HCT116 (cell line): ENCODE results near the gene NAB1. TPM values are rescaled to one million over a fixed set of nuclear protein-coding genes. Genes with fewer than 3 reads are reported as not detected.

Experiments used
- ATAC-seq: fragments of 200-7000 bp; cut with Tn5 transposase; 2 replicates; pipeline ENCODE4 v1.9.1; 2020; ENCODE audit warnings: mild to moderate bottlenecking, moderate library complexity
- BruUV-seq: library from RNA; stranded (reverse); fragments of 400-500 nt; replicated peaks from 2 replicates; lab custom pipeline; 2021; lab: Mats Ljungman, UMichigan
- CTCF ChIA-PET: fragments of 300-600 bp; sonication (Branson Sonifier 250); formaldehyde crosslinking; loops from one replicate; lab custom pipeline; 2021; ENCODE audit warnings: antibody characterized with exemption; lab: Charles Lee
- POLR2A ChIA-PET: fragments of 300-600, 350-600 bp; sonication (Branson Sonifier 250); formaldehyde crosslinking; loops from one replicate; lab custom pipeline; 2021; ENCODE audit warnings: antibody characterized with exemption; lab: Charles Lee
- RAD21 ChIA-PET, 2 experiments: fragments of 300-600 bp; sonication (Branson Sonifier 250); formaldehyde crosslinking; loops; one replicate each; lab custom pipeline; 2023; ENCODE audit warnings: low total read pairs in 2 of 2; ENCODE audit not compliant: uncharacterized antibody in 2 of 2, unreplicated experiment in 2 of 2, low non-redundant PET in 1 of 2; lab: Charles Lee
- DNase-seq: peaks from one replicate; pipeline ENCODE4 v3.0.0-alpha.2; 2010; ENCODE audit warnings: low read depth, low spot score
- H2AFZ ChIP-seq: fragments of 200-600 bp; shearing (Covaris generic), sonication (generic); 2 replicates; pipeline ENCODE4 v1.6.1; 2017; ENCODE audit warnings: low read depth, mixed run types, mixed read lengths, antibody characterized with exemption, low read length; ENCODE audit not compliant: poor library complexity, severe bottlenecking
- H3K27ac ChIP-seq: 2 replicates; pipeline ENCODE4 v1.5.1; 2012; ENCODE audit warnings: low read depth, low read length
- H3K27me3 ChIP-seq: fragments of 200-600 bp; sonication (generic); 2 replicates; pipeline ENCODE4 v1.6.1; 2016; ENCODE audit warnings: mixed run types, low read length, mixed read lengths; ENCODE audit not compliant: insufficient read depth
- H3K36me3 ChIP-seq, 2 experiments: fragments of 200-500 bp in 1 of 2; fragments of 200-600 bp in 1 of 2; sonication (Bioruptor generic) in 1 of 2; sonication (generic) in 1 of 2; 2 replicates each; pipeline versions ENCODE4 v1.5.1 to v1.6.1; 2014 to 2016; ENCODE audit warnings: low read length in 2 of 2, inconsistent platforms in 1 of 2, mixed read lengths in 1 of 2, mixed run types in 1 of 2; ENCODE audit not compliant: insufficient read depth in 2 of 2, control insufficient read depth in 1 of 2
- H3K4me1 ChIP-seq, 2 experiments: fragments of 200-600 bp in 1 of 2; sonication (generic) in 1 of 2; 2 replicates each; pipeline versions ENCODE4 v1.5.1 to v1.6.1; 2012 to 2017; ENCODE audit warnings: low read length in 2 of 2, inconsistent platforms in 1 of 2, mild to moderate bottlenecking in 1 of 2, mixed read lengths in 1 of 2, mixed run types in 1 of 2, moderate library complexity in 1 of 2; ENCODE audit not compliant: insufficient read depth in 2 of 2, control insufficient read depth in 1 of 2
- H3K4me2 ChIP-seq: fragments of 200-600 bp; sonication (generic); 2 replicates; pipeline ENCODE4 v1.6.1; 2017; ENCODE audit warnings: mixed run types, low read length, mixed read lengths
- H3K4me3 ChIP-seq, 2 experiments: fragments of 200-600 bp in 1 of 2; sonication (generic) in 1 of 2; replicated peaks in 1 of 2; 2 replicates each; pipeline ENCODE4 v1.5.1; 2011 to 2016; ENCODE audit warnings: low read length in 2 of 2, control low read depth in 1 of 2, low read depth in 1 of 2, mild to moderate bottlenecking in 1 of 2, mixed read lengths in 1 of 2, mixed run types in 1 of 2
- H3K79me2 ChIP-seq: fragments of 200-600 bp; sonication (generic); 2 replicates; pipeline ENCODE4 v1.6.1; 2017; ENCODE audit warnings: mild to moderate bottlenecking, mixed run types, low read length, moderate library complexity, mixed read lengths; ENCODE audit not compliant: insufficient read depth
- H3K9ac ChIP-seq: fragments of 200-600 bp; sonication (generic); 2 replicates; pipeline ENCODE4 v1.6.1; 2016; ENCODE audit warnings: low read length, mixed read lengths
- H3K9me2 ChIP-seq: fragments of 200-600 bp; sonication (generic), shearing (Covaris generic); 2 replicates; pipeline ENCODE4 v1.6.1; 2017; ENCODE audit warnings: mixed run types, mild to moderate bottlenecking, moderate library complexity; ENCODE audit not compliant: insufficient read depth
- H3K9me3 ChIP-seq, 2 experiments: fragments of 200-500 bp in 1 of 2; fragments of 200-600 bp in 1 of 2; sonication (Bioruptor generic) in 1 of 2; sonication (generic) in 1 of 2; 2 replicates each; pipeline ENCODE4 v1.6.1; 2014 to 2017; ENCODE audit warnings: low read length in 2 of 2, mixed read lengths in 2 of 2, inconsistent platforms in 1 of 2, low read depth in 1 of 2, mild to moderate bottlenecking in 1 of 2, mixed run types in 1 of 2, moderate library complexity in 1 of 2; ENCODE audit not compliant: control insufficient read depth in 1 of 2, insufficient read depth in 1 of 2
- H4K20me1 ChIP-seq: fragments of 200-600 bp; sonication (generic), shearing (Covaris generic); 2 replicates; pipeline ENCODE4 v1.6.1; 2017; ENCODE audit warnings: mixed run types, mild to moderate bottlenecking, moderate library complexity; ENCODE audit not compliant: insufficient read depth
- CBX3 ChIP-seq: IDR thresholded peaks from 2 replicates; pipeline ENCODE4 v1.6.1; 2012; ENCODE audit warnings: low read depth
- CEBPB ChIP-seq: IDR thresholded peaks from 2 replicates; pipeline ENCODE4 v1.6.1; 2012; ENCODE audit warnings: low read depth
- ELF1 ChIP-seq: IDR thresholded peaks from 2 replicates; pipeline ENCODE4 v1.6.1; 2012; ENCODE audit warnings: low read depth, borderline replicate concordance
- EZH2phosphoT487 ChIP-seq: fragments of 200-600 bp; IDR thresholded peaks from 2 replicates; pipeline ENCODE4 v1.6.1; 2018; ENCODE audit warnings: antibody characterized with exemption, borderline replicate concordance
- FOSL1 ChIP-seq: IDR thresholded peaks from 2 replicates; pipeline ENCODE4 v1.6.1; 2012; ENCODE audit warnings: low read depth
- POLR2A ChIP-seq: IDR thresholded peaks from 2 replicates; pipeline ENCODE4 v1.7.0; 2011; ENCODE audit warnings: borderline replicate concordance; ENCODE audit not compliant: insufficient read depth, insufficient read length; ENCODE audit errors: extremely low read depth
- POLR2AphosphoS5 ChIP-seq: IDR thresholded peaks from 2 replicates; pipeline ENCODE4 v1.6.1; 2011; ENCODE audit warnings: mild to moderate bottlenecking, low read depth, low read length, moderate library complexity
- SP1 ChIP-seq: IDR thresholded peaks from 2 replicates; pipeline ENCODE4 v1.6.1; 2012; ENCODE audit warnings: low read depth
- TCF7L2 ChIP-seq: IDR thresholded peaks from 2 replicates; pipeline ENCODE4 v1.7.0; 2011; ENCODE audit warnings: borderline replicate concordance, inconsistent platforms; ENCODE audit not compliant: insufficient read depth, insufficient read length; ENCODE audit errors: extremely low read depth
- YY1 ChIP-seq: IDR thresholded peaks from 2 replicates; pipeline ENCODE4 v1.6.1; 2011; ENCODE audit warnings: low read length, low read depth, moderate library complexity, mild to moderate bottlenecking; ENCODE audit not compliant: insufficient replicate concordance; ENCODE audit errors: extremely low read depth
- ZFX ChIP-seq: fragments of 450-650 bp; IDR thresholded peaks from 2 replicates; pipeline ENCODE4 v1.6.1; 2017
- intact Hi-C: fragments of 100-400 bp; cut with micrococcal nuclease; formaldehyde crosslinking; loops from 2 replicates; pipeline ENCODE4 v1.10.0; 2022
- total RNA-seq: library from RNA; stranded (reverse); gene quantifications from one replicate; pipeline ENCODE4 v1.2.1, GENCODE V29; 2021; ENCODE audit not compliant: unreplicated experiment
- TF ChIP-seq, protein P1 (sequence below): IDR thresholded peaks from 2 replicates; pipeline ENCODE4 v1.6.1; 2012
- TF ChIP-seq, protein P2 (sequence below), 3 experiments: fragments of 200-600 bp in 1 of 3; sonication (generic) in 1 of 3; IDR thresholded peaks in 2 of 3; conservative IDR thresholded peaks in 1 of 3; 2 replicates each; pipeline ENCODE4 v1.5.1; 2012 to 2017; ENCODE audit warnings: low read depth in 2 of 3, low read length in 2 of 3, antibody characterized with exemption in 1 of 3, borderline replicate concordance in 1 of 3, control low read depth in 1 of 3, mild to moderate bottlenecking in 1 of 3, mixed read lengths in 1 of 3, mixed run types in 1 of 3, moderate library complexity in 1 of 3; ENCODE audit not compliant: insufficient read depth in 1 of 3
- TF ChIP-seq, protein P3 (sequence below): IDR thresholded peaks from 2 replicates; pipeline ENCODE4 v1.6.1; 2012

The NAB1 gene
- total RNA-seq, 1 experiment from 2014 or later: 43.8 TPM

DNA sequence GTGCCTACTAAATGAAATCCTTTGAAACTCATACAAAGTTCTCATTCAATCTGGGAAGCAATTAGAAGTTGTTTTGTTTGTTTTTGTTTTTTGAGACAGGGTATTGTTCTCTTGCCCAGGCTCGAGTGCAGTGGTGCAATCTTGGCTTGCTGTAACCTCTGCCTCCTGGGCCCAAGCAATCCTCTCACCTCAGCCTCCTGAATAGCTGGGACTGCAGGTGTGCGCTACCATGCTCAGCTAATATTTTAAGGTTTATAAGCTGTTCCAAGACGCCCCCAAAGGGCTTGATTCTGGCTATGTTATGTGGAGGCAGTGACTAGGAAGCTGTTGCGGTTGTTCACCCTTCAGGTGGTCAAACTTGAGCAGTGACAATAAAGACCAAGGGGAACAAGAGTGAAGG is 48.5 kb downstream of the NAB1 start:
- no TSS peak for BruUV-seq
- ATAC-seq (no peak), DNase-seq (no peak)
- Histone ChIP-seq H3K27me3 (no peaks in the 10 kb centered on the region), H3K4me2 (no peak overlapping the region), H3K4me3 (no peak overlapping the region), H3K27ac (no peak overlapping the region), H2AFZ (no peak overlapping the region), H4K20me1 (no peaks in the 10 kb centered on the region), H3K4me1 (no peaks in the 10 kb centered on the region), H3K36me3 (no peaks in the 10 kb centered on the region), H3K9me2 (no peaks in the 10 kb centered on the region), H3K9ac (no peak overlapping the region), H3K9me3 (no peaks in the 10 kb centered on the region), H3K79me2 (no peaks in the 10 kb centered on the region)
- CTCF ChIA-PET: interaction anchor here (0.5 to 1.3 kb wide), 3 partner anchors 9 to 17 kb away, joined by 3 to 4 read pairs (median 3); no protein-coding TSS in a partner anchor
- RAD21 ChIA-PET: no interaction called here
- POLR2A ChIA-PET: no interaction called here
- TF ChIP-seq, protein P1, sequence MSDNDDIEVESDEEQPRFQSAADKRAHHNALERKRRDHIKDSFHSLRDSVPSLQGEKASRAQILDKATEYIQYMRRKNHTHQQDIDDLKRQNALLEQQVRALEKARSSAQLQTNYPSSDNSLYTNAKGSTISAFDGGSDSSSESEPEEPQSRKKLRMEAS: no peak
- TF ChIP-seq POLR2AphosphoS5: no peak
- TF ChIP-seq, protein P2, sequence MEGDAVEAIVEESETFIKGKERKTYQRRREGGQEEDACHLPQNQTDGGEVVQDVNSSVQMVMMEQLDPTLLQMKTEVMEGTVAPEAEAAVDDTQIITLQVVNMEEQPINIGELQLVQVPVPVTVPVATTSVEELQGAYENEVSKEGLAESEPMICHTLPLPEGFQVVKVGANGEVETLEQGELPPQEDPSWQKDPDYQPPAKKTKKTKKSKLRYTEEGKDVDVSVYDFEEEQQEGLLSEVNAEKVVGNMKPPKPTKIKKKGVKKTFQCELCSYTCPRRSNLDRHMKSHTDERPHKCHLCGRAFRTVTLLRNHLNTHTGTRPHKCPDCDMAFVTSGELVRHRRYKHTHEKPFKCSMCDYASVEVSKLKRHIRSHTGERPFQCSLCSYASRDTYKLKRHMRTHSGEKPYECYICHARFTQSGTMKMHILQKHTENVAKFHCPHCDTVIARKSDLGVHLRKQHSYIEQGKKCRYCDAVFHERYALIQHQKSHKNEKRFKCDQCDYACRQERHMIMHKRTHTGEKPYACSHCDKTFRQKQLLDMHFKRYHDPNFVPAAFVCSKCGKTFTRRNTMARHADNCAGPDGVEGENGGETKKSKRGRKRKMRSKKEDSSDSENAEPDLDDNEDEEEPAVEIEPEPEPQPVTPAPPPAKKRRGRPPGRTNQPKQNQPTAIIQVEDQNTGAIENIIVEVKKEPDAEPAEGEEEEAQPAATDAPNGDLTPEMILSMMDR (IDR thresholded peaks at IDR 0.05 in 2 of 3, conservative IDR thresholded peaks at IDR 0.05 in 1 of 3; ENCODE audit: borderline replicate concordance in 1 of 3, insufficient read depth in 1 of 3, low read depth in 2 of 3, low read length in 2 of 3): no peak
- no peak for TF ChIP-seq ZFX
- TF ChIP-seq POLR2A: no peak
- no peak for TF ChIP-seq SP1
- TF ChIP-seq CBX3: no peak
- TF ChIP-seq ELF1: no peak
- TF ChIP-seq EZH2phosphoT487: no peak
- TF ChIP-seq FOSL1: no peak
- no peak for TF ChIP-seq TCF7L2
- TF ChIP-seq CEBPB: no peak
- TF ChIP-seq, protein P3, sequence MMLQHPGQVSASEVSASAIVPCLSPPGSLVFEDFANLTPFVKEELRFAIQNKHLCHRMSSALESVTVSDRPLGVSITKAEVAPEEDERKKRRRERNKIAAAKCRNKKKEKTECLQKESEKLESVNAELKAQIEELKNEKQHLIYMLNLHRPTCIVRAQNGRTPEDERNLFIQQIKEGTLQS: no peak
- no peak for TF ChIP-seq YY1
- intact Hi-C loops: no loop called here
